M059J (cell line): Measurements from ENCODE around the gene FGF6. TPM values are rescaled to one million over a fixed set of nuclear protein-coding genes. Genes with fewer than 3 reads are reported as not detected.

Experiments
- DNase-seq: peaks from one replicate; pipeline ENCODE4 v3.0.0-alpha.2; 2012; ENCODE audit warnings: low read depth
- total RNA-seq: library from RNA; depleted of rRNA; stranded (reverse); fragments of >200 nt; shearing (Covaris generic); gene quantifications from 2 replicates; pipeline ENCODE4 v1.2.3, GENCODE V29; 2014; rRNA removed

The FGF6 gene, protein sequence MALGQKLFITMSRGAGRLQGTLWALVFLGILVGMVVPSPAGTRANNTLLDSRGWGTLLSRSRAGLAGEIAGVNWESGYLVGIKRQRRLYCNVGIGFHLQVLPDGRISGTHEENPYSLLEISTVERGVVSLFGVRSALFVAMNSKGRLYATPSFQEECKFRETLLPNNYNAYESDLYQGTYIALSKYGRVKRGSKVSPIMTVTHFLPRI
- not detected in 2 replicates for total RNA-seq

DNA sequence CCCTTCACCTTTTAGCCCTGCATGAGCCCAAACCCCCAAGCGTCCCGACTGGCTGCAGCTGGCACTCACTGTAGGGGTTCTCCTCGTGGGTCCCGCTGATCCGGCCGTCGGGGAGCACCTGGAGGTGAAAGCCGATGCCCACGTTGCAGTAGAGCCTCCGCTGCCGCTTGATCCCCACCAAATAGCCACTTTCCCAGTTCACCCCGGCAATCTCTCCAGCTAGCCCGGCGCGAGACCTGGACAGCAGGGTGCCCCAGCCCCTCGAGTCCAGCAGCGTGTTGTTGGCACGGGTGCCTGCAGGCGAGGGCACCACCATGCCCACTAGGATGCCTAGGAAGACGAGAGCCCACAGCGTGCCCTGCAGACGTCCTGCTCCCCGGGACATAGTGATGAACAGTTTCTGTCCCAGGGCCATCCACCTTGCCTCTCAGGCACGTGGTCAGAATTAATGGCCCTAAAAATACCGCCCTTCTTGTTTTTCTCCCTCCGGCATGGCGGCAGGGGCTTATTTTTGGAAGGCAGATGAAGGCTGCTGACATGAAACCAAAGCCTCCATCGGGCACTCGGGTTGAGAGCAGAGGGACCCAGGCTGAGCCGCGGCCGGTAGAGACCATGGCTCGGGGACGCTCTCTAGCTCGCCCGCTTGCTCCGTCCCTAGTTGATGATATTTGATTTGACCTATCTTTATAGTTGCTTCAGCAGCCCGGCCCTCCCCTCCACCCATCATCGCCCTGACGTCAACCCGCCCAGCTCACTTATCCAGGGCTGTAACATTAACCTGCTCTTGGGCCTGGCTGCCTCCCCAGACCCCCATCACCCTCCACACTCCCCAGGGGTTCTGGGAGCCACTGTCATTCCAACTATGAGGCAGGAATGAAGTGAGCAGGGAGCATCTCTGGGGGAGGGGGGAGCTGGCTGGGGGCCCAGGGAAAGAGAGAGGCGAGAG lies at the start of gene FGF6:
TSS of gene FGF6 (minus strand) at position 660 of the 946 bp plus-strand sequence. CDS start at position 415, 245 bp downstream.
- no peak for DNase-seq

- no peak for DNase-seq
These were observed 45.4 kb upstream of the FGF6 start for GRCh38 chr12:4490973-4491372.

- no peak for DNase-seq
These were observed 43.9 kb upstream of the FGF6 start for GRCh38 chr12:4489556-4489955.

DNA sequence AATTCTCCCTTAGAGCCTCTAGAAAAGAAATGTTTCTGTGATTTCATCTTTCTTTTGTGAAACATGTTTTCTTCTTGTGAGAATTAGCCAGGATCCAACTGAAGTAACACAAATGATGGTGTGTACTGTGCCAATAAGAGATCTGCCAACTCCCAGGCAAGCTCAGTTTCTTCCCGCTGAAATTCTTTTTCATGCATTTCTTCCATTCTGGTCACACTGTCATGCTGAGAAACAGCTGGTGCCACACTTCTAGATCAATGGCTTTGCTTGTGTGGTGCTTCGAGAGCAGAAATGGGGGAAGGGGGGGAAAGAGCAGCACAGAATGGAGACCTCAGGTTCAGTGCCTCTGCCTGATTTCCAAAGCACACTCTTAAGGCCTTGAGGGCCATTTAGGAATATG lies 41.4 kb upstream of the FGF6 start:
- no peak for DNase-seq

DNA sequence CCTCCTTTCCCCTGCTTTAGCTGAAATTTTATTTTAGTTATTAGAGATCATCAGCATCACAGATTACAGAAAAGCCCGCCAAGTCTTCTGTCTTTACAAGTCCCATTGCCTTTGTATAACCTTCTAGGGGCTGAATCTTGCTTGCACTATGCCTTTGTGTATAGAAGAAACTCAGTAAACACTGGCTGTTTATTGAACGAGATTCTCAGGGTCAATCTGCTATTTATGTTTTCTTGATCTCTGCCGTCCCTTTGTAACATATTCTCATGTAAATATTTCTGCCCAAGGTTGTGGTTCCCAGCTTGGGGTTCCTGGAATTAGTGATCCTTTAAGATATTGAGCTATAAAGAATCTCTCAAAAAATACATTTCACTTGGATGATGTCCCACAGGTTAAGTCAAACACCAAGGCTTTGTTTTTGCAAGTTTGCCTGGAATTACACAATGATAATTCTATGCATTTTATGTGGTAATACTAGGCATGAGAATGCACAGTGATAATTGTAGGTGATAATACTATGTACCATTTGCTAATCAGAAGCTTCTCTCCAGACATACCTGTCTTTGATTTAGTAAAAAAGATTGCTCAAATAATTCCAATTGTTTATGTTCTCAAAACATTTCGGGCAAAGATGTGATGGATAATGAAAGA lies 40.6 kb upstream of the FGF6 start:
- DNase-seq = no peak

DNA sequence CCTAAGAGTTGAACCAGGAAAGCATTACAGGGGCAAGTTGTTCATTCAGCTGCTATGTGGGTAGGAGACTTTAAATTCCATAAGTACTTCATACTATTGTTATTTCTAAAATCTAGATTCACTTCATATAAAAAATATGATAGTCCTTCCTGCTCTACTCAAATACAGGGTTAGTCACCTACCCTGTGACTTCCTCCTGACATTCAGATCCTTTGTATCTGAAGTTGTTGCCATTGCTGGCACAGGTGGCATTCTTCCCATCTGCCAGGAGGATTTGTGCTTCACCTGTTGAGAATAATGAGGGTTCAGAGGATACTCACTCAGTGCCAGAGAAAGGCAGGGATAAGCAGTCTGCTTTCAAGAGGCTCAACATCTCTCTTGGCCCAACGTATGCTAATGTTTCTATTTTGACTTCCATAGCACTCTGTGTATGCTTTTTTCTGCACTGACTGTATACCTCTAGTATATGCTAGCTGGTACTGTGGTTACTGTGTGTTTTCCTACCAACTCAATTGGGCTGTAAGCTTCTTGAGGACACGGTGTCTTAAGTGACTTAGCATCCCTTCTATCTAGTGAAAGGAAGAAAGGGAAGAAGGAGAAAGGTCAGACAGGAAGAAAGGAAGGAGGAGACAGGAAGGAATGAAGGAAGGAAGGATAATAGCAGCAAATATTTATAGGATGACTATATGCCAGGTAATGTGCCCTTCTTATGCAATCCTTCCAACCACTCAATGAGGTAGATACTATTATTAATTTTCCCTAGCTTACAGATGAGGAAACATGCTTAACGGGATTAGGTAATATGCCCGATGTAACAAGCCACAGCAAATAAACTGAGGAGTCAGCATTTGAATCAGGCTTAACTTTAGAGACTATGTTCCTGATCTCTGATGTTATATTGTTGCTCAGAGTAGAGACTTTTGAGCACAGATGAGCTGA lies 38.5 kb upstream of the FGF6 start:
- no peak for DNase-seq

DNA sequence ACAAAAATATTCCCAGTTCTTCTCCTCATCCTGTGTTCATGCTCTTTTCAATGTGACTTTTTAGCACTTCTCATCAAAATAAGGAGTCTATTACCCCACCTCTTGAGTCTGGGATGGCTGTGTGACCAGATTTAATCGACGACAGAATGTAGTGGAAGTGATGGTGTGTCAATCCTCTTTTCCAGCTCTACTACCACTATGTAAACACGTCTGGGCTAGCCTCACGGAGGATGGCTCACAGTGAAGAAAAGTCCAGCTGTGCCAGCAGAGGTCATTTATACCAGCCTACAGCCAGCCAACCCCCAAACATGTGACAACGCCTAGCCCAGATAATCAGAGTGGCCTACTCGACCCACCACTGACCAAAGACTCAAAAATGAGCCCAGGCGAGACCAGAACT lies 37.3 kb upstream of the FGF6 start:
- DNase-seq = no peak

- DNase-seq = no peak
These were observed 33.3 kb upstream of the FGF6 start for GRCh38 chr12:4478933-4479332.

GRCh38 chr12:4477129-4477528 lies 31.5 kb upstream of the FGF6 start:
- DNase-seq = peak; percentile 49

DNA sequence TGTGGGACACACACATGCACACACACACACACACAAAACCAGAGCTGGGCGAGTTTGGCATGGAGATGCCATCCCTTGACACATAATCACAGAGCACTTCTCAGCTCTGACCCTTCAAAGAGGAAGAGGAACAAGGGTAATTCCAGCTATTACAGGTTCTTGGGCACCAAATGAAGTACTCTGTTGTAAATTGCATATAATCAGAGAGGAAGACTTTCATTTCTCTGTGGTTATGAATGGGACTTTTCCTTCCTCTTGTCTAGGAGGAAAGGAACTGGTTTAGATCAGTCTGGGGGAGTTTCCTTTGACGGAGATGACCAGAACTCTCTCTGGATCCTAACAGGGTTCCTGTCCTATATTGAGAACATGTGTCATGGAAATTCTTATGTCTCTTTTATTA lies 26.4 kb upstream of the FGF6 start:
- DNase-seq = no peak

GRCh38 chr12:4471256-4471655 lies 25.6 kb upstream of the FGF6 start:
- DNase-seq = no peak

- no peak for DNase-seq
These were observed 23.4 kb upstream of the FGF6 start for GRCh38 chr12:4468994-4469393.

- no peak for DNase-seq
These were observed 15.1 kb upstream of the FGF6 start for GRCh38 chr12:4460761-4461160.

DNA sequence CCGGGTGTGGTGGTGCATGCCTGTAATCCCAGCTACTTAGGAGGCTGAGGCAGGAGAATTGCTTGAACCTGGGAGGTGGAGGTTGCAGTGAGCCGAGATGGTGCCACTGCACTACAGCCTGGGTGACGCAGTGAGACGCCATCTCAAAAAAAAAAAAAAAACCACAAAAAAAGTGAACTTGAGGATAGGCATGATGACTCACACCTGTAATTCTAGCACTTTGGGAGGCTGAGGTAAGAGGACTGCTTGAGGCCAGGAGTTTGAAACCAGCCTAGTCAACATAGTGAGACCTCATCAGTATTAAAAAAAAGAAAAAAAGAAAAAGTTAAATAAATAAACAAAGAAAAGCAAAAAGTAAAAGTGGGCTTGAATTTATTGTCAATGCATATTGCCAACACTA lies 10.2 kb upstream of the FGF6 start:
- DNase-seq = peak; percentile 28

GRCh38 chr12:4454315-4454860 lies 8.8 kb upstream of the FGF6 start:
- peak; percentile 3 for DNase-seq

- no peak for DNase-seq
These were observed 6.1 kb upstream of the FGF6 start for GRCh38 chr12:4451694-4452093.

DNA sequence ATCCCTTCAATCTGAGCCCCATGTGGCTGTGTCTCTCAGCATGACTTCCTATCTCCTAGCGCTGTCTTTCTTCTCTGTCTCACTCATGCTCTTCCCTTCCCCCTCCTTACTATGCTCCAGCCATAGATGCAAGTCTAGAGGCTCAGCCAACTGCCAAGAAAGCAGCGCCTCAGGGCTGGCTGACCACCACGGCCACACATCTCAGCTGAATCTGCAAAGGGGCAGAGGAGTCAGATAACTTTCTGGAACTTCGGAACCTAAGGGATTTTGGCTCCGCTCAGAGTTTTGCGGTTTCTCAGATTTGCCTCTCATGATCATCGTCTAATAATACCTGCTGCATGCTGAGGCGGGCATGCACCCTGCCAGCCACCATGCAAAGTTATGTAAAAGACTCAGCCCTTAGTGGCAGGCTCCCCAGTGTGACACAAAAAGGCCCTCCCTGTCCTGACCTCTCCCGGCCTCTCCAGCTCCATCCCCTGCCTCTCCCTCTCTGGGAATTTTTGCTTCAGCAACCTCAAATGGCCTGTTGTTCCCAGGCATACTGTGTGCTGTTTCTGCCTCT lies 5.0 kb upstream of the FGF6 start:
- DNase-seq = peak; percentile 22

DNA sequence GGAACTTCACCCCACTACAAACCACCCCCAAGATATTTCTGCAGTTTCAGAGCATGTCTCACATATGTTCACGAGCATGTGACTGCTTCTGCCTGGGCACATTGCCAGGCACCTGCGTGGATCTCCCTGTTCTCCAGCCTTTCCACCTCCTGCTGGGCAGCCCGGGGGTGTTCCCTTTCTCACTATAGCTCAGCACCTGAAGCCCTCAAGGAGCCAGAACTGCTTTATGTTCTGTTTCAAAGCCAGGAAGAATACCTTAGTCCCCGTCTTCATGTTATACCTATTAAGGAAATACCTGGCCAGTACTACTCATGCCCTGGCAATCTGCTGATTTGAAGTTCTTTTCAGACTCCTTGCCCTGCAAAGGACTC lies 4.2 kb upstream of the FGF6 start:
- no peak for DNase-seq

DNA sequence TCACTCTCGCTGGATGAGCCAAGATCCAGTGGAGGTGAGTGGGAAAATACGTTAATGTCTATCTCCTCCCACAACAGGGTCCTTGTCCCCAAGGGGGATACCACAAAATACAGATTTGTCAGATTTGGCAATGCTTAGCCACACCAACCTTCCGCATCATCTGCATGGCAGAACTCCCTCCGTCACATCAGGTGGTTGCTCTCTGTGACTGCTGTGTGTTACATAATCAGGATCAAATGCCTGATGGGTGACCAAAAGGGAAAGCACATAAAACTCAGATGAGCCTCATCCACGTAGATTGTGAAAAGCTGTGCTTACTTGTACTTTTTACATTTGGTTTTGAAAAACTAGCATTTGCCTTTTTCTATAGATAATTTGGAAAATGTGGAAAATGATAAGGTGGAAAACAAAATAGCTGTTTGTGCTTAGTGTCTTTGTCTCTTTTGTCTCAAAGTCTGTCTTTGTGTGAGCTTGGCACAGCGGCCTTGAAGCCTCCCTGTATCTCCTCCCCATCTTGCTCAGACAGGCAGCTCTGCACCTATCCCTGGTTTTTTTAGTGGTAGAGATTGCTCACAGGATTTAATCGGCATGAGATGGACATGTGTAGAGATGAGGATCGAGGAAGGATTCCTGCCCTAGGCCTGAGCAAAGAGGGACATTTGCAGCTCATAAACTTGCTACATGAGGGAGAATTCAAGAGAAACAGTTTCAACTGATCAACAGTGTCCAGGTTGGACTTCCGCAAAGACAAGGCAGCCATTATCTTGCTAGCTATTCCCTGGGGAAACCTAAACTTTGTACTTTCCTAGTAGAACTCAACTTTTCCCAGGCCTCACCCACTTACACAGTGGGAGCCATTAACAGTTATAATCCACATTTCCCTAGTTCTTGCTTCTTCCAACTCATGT lies 3.6 kb upstream of the FGF6 start:
- DNase-seq = no peak
